Vagina (tissue), 2 donors: ENCODE measurements around the gene LYPLAL1. TPM values are rescaled to one million over a fixed set of nuclear protein-coding genes. Genes with fewer than 3 reads are reported as not detected.

Experiments used
- DNase-seq, 2 donors: peaks; one replicate each; pipeline ENCODE4 v3.0.0-alpha.2; 2017; ENCODE audit errors: extremely low spot score in 2 of 2
- H3K27ac ChIP-seq: fragments of 200-600 bp; sonication (generic); one replicate; pipeline ENCODE4 v1.5.1; 2019
- H3K27me3 ChIP-seq: fragments of 200-600 bp; sonication (generic); one replicate; pipeline ENCODE4 v1.5.1; 2019
- H3K36me3 ChIP-seq, 2 donors: fragments of 200-600 bp; sonication (generic); one replicate each; pipeline ENCODE4 v1.5.1; 2017 to 2019
- H3K4me1 ChIP-seq: fragments of 200-600 bp; sonication (generic); one replicate; pipeline ENCODE4 v1.5.1; 2019
- H3K4me3 ChIP-seq, 2 donors: fragments of 200-600 bp; sonication (generic); 1 replicate in 1 of 2; 2 replicates in 1 of 2; pipeline ENCODE4 v1.5.1; 2016 to 2019
- H3K9me3 ChIP-seq: fragments of 200-600 bp; sonication (generic); one replicate; pipeline ENCODE4 v1.5.1; 2019
- CTCF ChIP-seq, 3 experiments: fragments of 450-650 bp in 2 of 3; fragments of 200-600 bp in 1 of 3; sonication (generic) in 1 of 3; IDR thresholded peaks; one replicate each; pipeline ENCODE4 v1.5.1; 2017 to 2019; ENCODE audit warnings: antibody characterized with exemption in 3 of 3, mild to moderate bottlenecking in 2 of 3, moderate library complexity in 2 of 3
- POLR2A ChIP-seq, 2 donors: fragments of 450-650 bp; IDR thresholded peaks; one replicate each; pipeline ENCODE4 v1.6.1; 2017; ENCODE audit warnings: antibody characterized with exemption in 2 of 2, mild to moderate bottlenecking in 2 of 2, moderate library complexity in 2 of 2
- POLR2AphosphoS5 ChIP-seq, 2 donors: sonication (generic); formaldehyde crosslinking; IDR thresholded peaks; one replicate each; pipeline ENCODE4 v1.9.0; 2017; ENCODE audit warnings: antibody characterized with exemption in 2 of 2, mild to moderate bottlenecking in 2 of 2, low read depth in 1 of 2; ENCODE audit not compliant: insufficient read depth in 1 of 2
- intact Hi-C: fragments of 100-400 bp; cut with DNase I; formaldehyde crosslinking; loops from one replicate; pipeline ENCODE4 v1.15.1; 2023
- total RNA-seq: library from RNA; depleted of rRNA; stranded (reverse); fragments of >200 nt; gene quantifications from one replicate; pipeline ENCODE4 v1.2.3, GENCODE V29; 2016

Gene LYPLAL1
- total RNA-seq, 1 donor from 2014 or later = 14.0 TPM

GRCh38 chr1:219150913-219151312 lies 22.8 kb upstream of the LYPLAL1 start:
- TF ChIP-seq POLR2A (IDR thresholded peaks at IDR 0.05) = no peak
- TF ChIP-seq CTCF (IDR thresholded peaks at IDR 0.05) = no peak
- TF ChIP-seq POLR2AphosphoS5 (IDR thresholded peaks at IDR 0.05; ENCODE audit: insufficient read depth in 1 of 2, low read depth in 1 of 2) = no peak
- H3K27me3 ChIP-seq = no peaks in the 10 kb centered on the region
- intact Hi-C loops = no loop called here
- no peaks in the 10 kb centered on the region for H3K36me3 ChIP-seq
- no peaks in the 10 kb centered on the region for H3K9me3 ChIP-seq
- H3K27ac ChIP-seq = no peak overlapping the region
- no peak overlapping the region for H3K4me3 ChIP-seq
- no peak for DNase-seq
- H3K4me1 ChIP-seq = peaks cover 5% of the 10 kb centered on the region

- no peaks in the 10 kb centered on the region for H3K9me3 ChIP-seq
- no peaks in the 10 kb centered on the region for H3K27me3 ChIP-seq
- H3K4me3 ChIP-seq = no peak overlapping the region
- no peaks in the 10 kb centered on the region for H3K36me3 ChIP-seq
- no peak overlapping the region for H3K27ac ChIP-seq
- H3K4me1 ChIP-seq = peaks cover 5% of the 10 kb centered on the region
- TF ChIP-seq POLR2A (IDR thresholded peaks at IDR 0.05) (no peak), CTCF (IDR thresholded peaks at IDR 0.05) (no peak), POLR2AphosphoS5 (IDR thresholded peaks at IDR 0.05; ENCODE audit: insufficient read depth in 1 of 2, low read depth in 1 of 2) (no peak)
- DNase-seq = no peak
- intact Hi-C loops = no loop called here
Measured at GRCh38 chr1:219151467-219151866, 22.2 kb upstream of the LYPLAL1 start.

DNA sequence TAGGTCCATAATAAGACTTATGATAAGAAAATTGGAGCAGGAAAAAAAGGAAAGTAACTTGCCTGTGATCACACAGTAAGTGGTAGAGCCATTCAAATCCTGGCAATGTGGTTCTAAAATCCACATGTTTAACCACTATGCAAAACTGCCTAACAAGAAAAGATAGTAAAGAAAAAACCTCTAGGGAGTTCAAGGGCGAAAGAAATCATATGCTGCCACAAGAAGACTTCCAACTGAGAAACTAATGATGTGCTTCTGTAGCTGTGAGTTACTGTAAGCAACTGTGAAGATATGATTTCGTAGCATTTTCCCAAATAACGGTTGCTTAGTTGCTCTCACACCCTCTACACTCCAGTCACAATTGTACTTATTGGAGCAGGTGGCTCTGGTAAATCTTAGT lies 20.9 kb upstream of the LYPLAL1 start:
- Histone ChIP-seq H3K36me3 (no peaks in the 10 kb centered on the region), H3K27me3 (no peaks in the 10 kb centered on the region), H3K27ac (no peak overlapping the region), H3K9me3 (no peaks in the 10 kb centered on the region), H3K4me3 (no peak overlapping the region), H3K4me1 (peaks cover 5% of the 10 kb centered on the region)
- DNase-seq = no peak
- intact Hi-C loops = no loop called here
- no peak for TF ChIP-seq POLR2AphosphoS5 (IDR thresholded peaks at IDR 0.05; ENCODE audit: insufficient read depth in 1 of 2, low read depth in 1 of 2)
- TF ChIP-seq POLR2A (IDR thresholded peaks at IDR 0.05) = no peak
- no peak for TF ChIP-seq CTCF (IDR thresholded peaks at IDR 0.05)

- DNase-seq = no peak
- no peak overlapping the region for H3K27ac ChIP-seq
- no peak overlapping the region for H3K4me3 ChIP-seq
- no peak for TF ChIP-seq POLR2AphosphoS5 (IDR thresholded peaks at IDR 0.05; ENCODE audit: insufficient read depth in 1 of 2, low read depth in 1 of 2)
- no peak for TF ChIP-seq CTCF (IDR thresholded peaks at IDR 0.05)
- TF ChIP-seq POLR2A (IDR thresholded peaks at IDR 0.05) = no peak
- H3K36me3 ChIP-seq = no peaks in the 10 kb centered on the region
- H3K27me3 ChIP-seq = no peaks in the 10 kb centered on the region
- H3K4me1 ChIP-seq = peaks cover 5% of the 10 kb centered on the region
- H3K9me3 ChIP-seq = no peaks in the 10 kb centered on the region
- intact Hi-C loops = no loop called here
Measured at GRCh38 chr1:219153723-219154122, 20.0 kb upstream of the LYPLAL1 start.

DNA sequence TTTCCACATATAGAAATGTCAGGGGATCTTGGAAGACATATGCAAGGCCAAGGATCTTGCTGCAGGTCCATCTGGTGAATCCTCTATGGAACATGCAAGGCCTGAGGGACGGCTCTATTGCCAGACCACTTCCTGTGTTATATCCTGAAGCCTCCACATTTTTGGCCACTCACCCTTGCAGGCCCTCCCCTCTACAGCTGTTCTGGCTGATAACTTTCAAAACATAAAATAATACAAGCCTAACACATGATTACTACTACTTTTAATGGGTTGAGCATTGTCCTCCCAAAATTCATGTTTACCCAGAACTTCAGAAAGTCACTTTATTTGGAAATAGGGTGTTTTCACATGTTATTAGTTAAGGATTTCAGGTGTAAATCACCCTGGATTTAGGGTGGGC lies 18.5 kb upstream of the LYPLAL1 start:
- no peak for DNase-seq
- H3K27me3 ChIP-seq = no peaks in the 10 kb centered on the region
- TF ChIP-seq POLR2AphosphoS5 (IDR thresholded peaks at IDR 0.05; ENCODE audit: insufficient read depth in 1 of 2, low read depth in 1 of 2) (no peak), POLR2A (IDR thresholded peaks at IDR 0.05) (no peak), CTCF (IDR thresholded peaks at IDR 0.05) (no peak)

More for the DNA sequence above, 18.5 kb upstream of the LYPLAL1 start:
- H3K4me3 ChIP-seq = no peak overlapping the region
- no peaks in the 10 kb centered on the region for H3K4me1 ChIP-seq
- no peak overlapping the region for H3K27ac ChIP-seq
- no peaks in the 10 kb centered on the region for H3K9me3 ChIP-seq
- H3K36me3 ChIP-seq = no peaks in the 10 kb centered on the region
- intact Hi-C loops = no loop called here
